ENCODE data around the gene KY. TPM values are rescaled to one million over a fixed set of nuclear protein-coding genes. Genes with fewer than 3 reads are reported as not detected.

The KY gene
- polyA plus RNA-seq, 2 of the 4 experiments (the other 2 are of a cell fraction): 0.04 to 0.05 TPM

GRCh38 chr3:134682196-134682880, 31.5 kb upstream of the KY start (continued):
- TF ChIP-seq RFX5 (IDR thresholded peaks at IDR 0.05): no peak

- Histone ChIP-seq H3K27ac (no peak overlapping the region), H3K4me3 (no peak overlapping the region), H3K9me3 (no peaks in the 10 kb centered on the region; the same call in 2 of the 3 replicates), H3K4me2 (no peak overlapping the region), H3K4me1 (no peaks in the 10 kb centered on the region)
- CTCF ChIA-PET: interaction anchor here (1.3 kb wide), 1 partner anchor 9 kb away, joined by 5 read pairs; no protein-coding TSS in a partner anchor
- POLR2A ChIA-PET: no interaction called here
- ATAC-seq: no peak
- no peak for DNase-seq (ENCODE audit: low read depth in 1 of 2, low spot score in 1 of 2)
- TF ChIP-seq NR3C1 (IDR thresholded peaks at IDR 0.05): no peak
- TF ChIP-seq HEYL (CRISPR knock-in tag; IDR thresholded peaks at IDR 0.05): no peak
- no peak for TF ChIP-seq ZC3H11A (IDR thresholded peaks at IDR 0.05)
- TF ChIP-seq EHF (CRISPR knock-in tag; IDR thresholded peaks at IDR 0.05): no peak
- no peak for TF ChIP-seq FOSL2 (IDR thresholded peaks at IDR 0.05)
- TF ChIP-seq FOSL2 (CRISPR knock-in tag; IDR thresholded peaks at IDR 0.05): no peak
- TF ChIP-seq REST (IDR thresholded peaks at IDR 0.05): no peak
- TF ChIP-seq CEBPB (IDR thresholded peaks at IDR 0.05): no peak
- TF ChIP-seq MAX (IDR thresholded peaks at IDR 0.05): no peak
- TF ChIP-seq HOXB5 (CRISPR knock-in tag; IDR thresholded peaks at IDR 0.05): no peak
- no peak for TF ChIP-seq CBX8 (IDR thresholded peaks at IDR 0.05)
- no peak for TF ChIP-seq RARB (CRISPR knock-in tag; IDR thresholded peaks at IDR 0.05)
- TF ChIP-seq MAFK (IDR thresholded peaks at IDR 0.05; ENCODE audit: partially characterized antibody): no peak
- TF ChIP-seq NPAS2 (CRISPR knock-in tag; IDR thresholded peaks at IDR 0.05; ENCODE audit: borderline replicate concordance): no peak
- no peak for TF ChIP-seq ELK1 (IDR thresholded peaks at IDR 0.05; ENCODE audit: low read depth, low read length)
- TF ChIP-seq EHMT2 (IDR thresholded peaks at IDR 0.05; ENCODE audit: low read depth): no peak
- TF ChIP-seq CHD2 (IDR thresholded peaks at IDR 0.05; ENCODE audit: low read length, partially characterized antibody): no peak
- no peak for TF ChIP-seq PHF8 (IDR thresholded peaks at IDR 0.05; ENCODE audit: borderline replicate concordance, low read depth)
- no peak for TF ChIP-seq CBX2 (IDR thresholded peaks at IDR 0.05; ENCODE audit: borderline replicate concordance, low read depth)
- no peak for TF ChIP-seq HMGXB4 (CRISPR knock-in tag; IDR thresholded peaks at IDR 0.05; ENCODE audit: borderline replicate concordance)
- no peak for TF ChIP-seq HES2 (IDR thresholded peaks at IDR 0.05)
- 47% methylated on average over 6 of the region's 6 CpGs for WGBS (ENCODE audit: missing lambda C conversion rate)
- FAIRE-seq: no peak
Measured at GRCh38 chr3:134681522-134681900, 30.7 kb upstream of the KY start.
